PFSK-1 (cell line): Measurements from ENCODE around the gene CENPM.

Experiments
- POLR2AphosphoS5 ChIP-seq: IDR thresholded peaks from 2 replicates; pipeline ENCODE4 v1.6.1; 2012; ENCODE audit warnings: low read depth, mild to moderate bottlenecking, control low read depth, low read length, moderate library complexity
- SIN3A ChIP-seq: IDR thresholded peaks from 2 replicates; pipeline ENCODE4 v1.6.1; 2012; ENCODE audit warnings: mild to moderate bottlenecking, low read length, moderate library complexity, borderline replicate concordance; ENCODE audit not compliant: insufficient read depth
- TF ChIP-seq, protein P1 (sequence below), 2 experiments: IDR thresholded peaks; 2 replicates each; pipeline versions ENCODE4 v1.6.1 to v1.8.0; 2011 to 2012; ENCODE audit warnings: low read depth in 2 of 2, low read length in 2 of 2, control low read depth in 1 of 2, inconsistent platforms in 1 of 2, mild to moderate bottlenecking in 1 of 2, moderate library complexity in 1 of 2; ENCODE audit not compliant: insufficient read depth in 1 of 2

DNA sequence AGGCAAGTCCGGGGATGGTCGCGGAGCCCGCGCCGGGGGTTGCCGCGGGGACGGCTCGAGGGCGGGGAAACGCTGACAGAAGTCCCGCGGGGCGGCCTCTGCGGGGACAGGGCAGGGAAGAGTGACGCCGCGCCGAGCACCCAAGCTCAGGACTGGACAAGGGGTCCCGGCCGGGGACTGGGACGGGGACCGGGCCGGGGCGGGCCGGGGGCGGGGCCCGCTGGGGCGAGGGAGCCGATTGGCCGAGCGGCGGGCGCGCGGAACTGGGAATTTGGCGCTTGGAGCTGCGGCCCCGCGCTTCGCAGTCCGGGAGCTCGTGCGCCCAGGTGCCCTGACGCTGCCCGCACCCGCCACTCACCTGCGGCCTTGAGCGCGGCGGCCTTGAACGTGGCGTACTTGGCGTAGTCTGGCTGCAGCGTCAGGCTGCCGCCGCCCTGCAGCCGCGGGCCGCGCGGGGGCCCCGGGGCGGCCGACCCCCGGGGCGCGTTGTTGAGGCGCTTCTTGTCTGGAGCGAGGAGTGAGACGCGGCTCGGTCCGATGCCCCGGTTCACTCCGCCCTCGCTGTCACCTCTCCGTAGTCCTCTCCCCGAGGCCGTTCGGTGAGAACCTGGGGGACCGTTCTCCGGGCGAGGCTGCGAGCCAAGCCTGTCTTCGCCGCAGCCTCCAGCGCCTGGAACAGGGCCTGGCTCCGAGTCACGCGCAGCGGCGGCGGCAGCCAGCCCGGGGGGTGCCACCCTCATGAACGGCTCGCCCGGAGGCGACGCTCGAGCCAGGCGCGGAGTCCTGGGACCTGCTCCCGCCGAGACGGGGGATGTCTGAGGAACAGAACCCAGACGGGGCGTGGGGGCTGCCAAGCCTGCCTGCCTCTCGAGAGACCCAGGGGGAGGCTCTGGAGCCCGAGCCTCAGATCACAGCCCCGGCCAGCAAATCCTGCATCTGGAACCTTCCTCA, 36.6 kb downstream of the CENPM start:
- no peak for TF ChIP-seq SIN3A
- TF ChIP-seq, protein P1, sequence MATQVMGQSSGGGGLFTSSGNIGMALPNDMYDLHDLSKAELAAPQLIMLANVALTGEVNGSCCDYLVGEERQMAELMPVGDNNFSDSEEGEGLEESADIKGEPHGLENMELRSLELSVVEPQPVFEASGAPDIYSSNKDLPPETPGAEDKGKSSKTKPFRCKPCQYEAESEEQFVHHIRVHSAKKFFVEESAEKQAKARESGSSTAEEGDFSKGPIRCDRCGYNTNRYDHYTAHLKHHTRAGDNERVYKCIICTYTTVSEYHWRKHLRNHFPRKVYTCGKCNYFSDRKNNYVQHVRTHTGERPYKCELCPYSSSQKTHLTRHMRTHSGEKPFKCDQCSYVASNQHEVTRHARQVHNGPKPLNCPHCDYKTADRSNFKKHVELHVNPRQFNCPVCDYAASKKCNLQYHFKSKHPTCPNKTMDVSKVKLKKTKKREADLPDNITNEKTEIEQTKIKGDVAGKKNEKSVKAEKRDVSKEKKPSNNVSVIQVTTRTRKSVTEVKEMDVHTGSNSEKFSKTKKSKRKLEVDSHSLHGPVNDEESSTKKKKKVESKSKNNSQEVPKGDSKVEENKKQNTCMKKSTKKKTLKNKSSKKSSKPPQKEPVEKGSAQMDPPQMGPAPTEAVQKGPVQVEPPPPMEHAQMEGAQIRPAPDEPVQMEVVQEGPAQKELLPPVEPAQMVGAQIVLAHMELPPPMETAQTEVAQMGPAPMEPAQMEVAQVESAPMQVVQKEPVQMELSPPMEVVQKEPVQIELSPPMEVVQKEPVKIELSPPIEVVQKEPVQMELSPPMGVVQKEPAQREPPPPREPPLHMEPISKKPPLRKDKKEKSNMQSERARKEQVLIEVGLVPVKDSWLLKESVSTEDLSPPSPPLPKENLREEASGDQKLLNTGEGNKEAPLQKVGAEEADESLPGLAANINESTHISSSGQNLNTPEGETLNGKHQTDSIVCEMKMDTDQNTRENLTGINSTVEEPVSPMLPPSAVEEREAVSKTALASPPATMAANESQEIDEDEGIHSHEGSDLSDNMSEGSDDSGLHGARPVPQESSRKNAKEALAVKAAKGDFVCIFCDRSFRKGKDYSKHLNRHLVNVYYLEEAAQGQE (IDR thresholded peaks at IDR 0.05; ENCODE audit: insufficient read depth in 1 of 2, low read depth in 2 of 2, low read length in 2 of 2), result no peak
- TF ChIP-seq POLR2AphosphoS5, result no peak
